ENCODE measurements around the gene SYF2. TPM values are rescaled to one million over a fixed set of nuclear protein-coding genes. Genes with fewer than 3 reads are reported as not detected.

Gene SYF2
- total RNA-seq, 3 donors from 2014 or later (not counting 1 experiment from before 2014, with no cell fraction given), result 67.9 to 92.2 (median 75.3) TPM

DNA sequence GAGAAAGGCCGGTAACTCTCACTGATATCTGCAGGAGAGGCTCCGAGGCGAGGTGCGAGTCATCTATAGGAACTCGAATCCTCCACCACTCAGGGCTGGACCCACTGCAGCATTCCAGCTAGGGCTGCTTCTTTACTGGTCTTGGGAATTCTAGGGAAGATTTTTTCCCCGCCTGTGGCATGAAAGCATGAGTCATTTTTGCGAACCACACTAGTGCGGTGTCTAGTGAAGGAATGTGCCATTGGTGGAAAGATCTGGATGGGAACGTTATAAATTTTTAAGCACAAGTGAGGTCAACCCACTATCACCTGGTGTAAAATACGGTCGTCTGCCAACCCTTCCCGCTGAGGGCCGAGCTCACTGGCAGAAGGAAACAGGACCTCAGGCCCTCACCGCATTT lies 49.7 kb downstream of the SYF2 start:
- WGBS (ENCODE audit: insufficient coverage), result 94% methylated on average over 14 of the region's 14 CpGs
- no peak for ATAC-seq

DNA sequence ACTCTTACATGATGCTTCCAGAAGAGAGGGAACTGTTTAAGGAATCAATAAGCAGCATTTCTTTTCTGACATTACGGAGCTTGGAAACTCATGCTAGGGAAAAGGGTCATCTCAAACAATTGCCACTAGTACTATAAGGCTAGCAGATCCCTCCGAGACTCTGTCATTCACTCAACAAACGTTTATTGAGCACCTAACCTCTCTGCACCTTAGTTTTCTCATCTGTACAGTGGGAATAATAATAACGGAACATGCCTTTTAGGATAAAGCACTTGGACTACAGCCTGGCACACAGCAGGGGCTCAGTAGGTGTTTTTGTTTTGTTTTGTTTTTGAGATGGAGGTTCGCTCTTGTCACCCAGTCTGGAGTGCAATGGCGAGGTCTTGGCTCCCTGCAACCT lies 51.3 kb downstream of the SYF2 start:
- Histone ChIP-seq H3K9me3 (ENCODE audit: control insufficient read depth, insufficient read depth, low read length) (no peaks in the 10 kb centered on the region), H3K4me1 (ENCODE audit: control insufficient read depth, insufficient read depth, low read length) (no peaks in the 10 kb centered on the region), H3K27ac (ENCODE audit: low read length) (no peak overlapping the region), H3K27me3 (ENCODE audit: control insufficient read depth, insufficient read depth, low read length) (no peaks in the 10 kb centered on the region), H3K36me3 (ENCODE audit: control insufficient read depth, insufficient read depth, low read length) (no peaks in the 10 kb centered on the region), H3K4me3 (ENCODE audit: low read length) (no peak overlapping the region)
- Mint-ChIP-seq H3K36me3 (no peaks in the 10 kb centered on the region), H3K4me3 (no peak overlapping the region), H3K27ac (no peak overlapping the region), H3K9me3 (no peaks in the 10 kb centered on the region), H3K27me3 (ENCODE audit: low read depth in 2 of 2) (no peaks in the 10 kb centered on the region), H3K4me1 (no peaks in the 10 kb centered on the region)
- ATAC-seq (no peak), DNase-seq (no peak)
- no peak for TF ChIP-seq CTCF (IDR thresholded peaks at IDR 0.05)
- WGBS (ENCODE audit: insufficient coverage), result 84% methylated on average over 6 of the region's 6 CpGs
- intact Hi-C loops (cut with micrococcal nuclease), result no loop called here

More for the DNA sequence above, 49.7 kb downstream of the SYF2 start:
- DNase-seq, result no peak
- no peaks in the 10 kb centered on the region for H3K27me3 Mint-ChIP-seq (ENCODE audit: low read depth in 2 of 2)
- Histone ChIP-seq H3K27ac (ENCODE audit: low read length) (no peak overlapping the region), H3K4me3 (ENCODE audit: low read length) (no peak overlapping the region), H3K36me3 (ENCODE audit: control insufficient read depth, insufficient read depth, low read length) (no peaks in the 10 kb centered on the region), H3K4me1 (ENCODE audit: control insufficient read depth, insufficient read depth, low read length) (no peaks in the 10 kb centered on the region), H3K9me3 (ENCODE audit: control insufficient read depth, insufficient read depth, low read length) (no peaks in the 10 kb centered on the region), H3K27me3 (ENCODE audit: control insufficient read depth, insufficient read depth, low read length) (no peaks in the 10 kb centered on the region)
- no peak for TF ChIP-seq CTCF (IDR thresholded peaks at IDR 0.05)
- H3K4me1 Mint-ChIP-seq, result no peaks in the 10 kb centered on the region
- H3K9me3 Mint-ChIP-seq, result no peaks in the 10 kb centered on the region
- no peak overlapping the region for H3K4me3 Mint-ChIP-seq
- intact Hi-C loops (cut with micrococcal nuclease), result no loop called here
- no peak overlapping the region for H3K27ac Mint-ChIP-seq
- no peaks in the 10 kb centered on the region for H3K36me3 Mint-ChIP-seq

DNA sequence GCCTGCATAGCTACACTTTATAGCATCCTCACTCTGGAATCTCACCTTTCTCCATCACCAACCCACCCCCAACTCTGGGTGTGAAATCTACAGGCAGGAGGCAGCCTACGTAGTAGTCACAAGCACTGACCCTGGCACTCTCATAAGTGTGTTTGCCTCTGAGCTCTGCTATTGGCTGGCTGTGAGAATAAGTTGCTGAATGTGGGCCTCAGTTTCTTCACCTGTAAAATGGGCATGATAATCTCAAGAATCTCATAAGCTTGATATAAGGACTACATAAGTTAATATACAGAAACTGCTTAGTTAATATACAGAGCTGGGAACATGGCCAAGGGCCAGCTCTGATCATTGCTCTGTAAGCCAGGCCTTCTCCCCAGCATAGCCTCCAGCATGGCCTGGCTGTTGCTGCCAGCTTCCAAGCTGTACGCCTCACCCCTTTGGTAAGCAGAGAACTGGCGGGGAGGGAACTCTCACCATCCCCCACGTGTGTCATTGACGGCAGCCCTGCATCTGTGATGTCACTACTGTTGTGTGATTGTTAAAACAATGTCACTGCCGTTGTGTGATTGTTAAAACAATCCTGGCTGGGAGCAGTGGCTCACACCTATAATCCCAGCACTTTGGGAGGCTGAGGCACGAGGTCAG lies 53.3 kb downstream of the SYF2 start:
- H3K4me1 ChIP-seq (ENCODE audit: control insufficient read depth, insufficient read depth, low read length), result no peaks in the 10 kb centered on the region
- intact Hi-C loops (cut with micrococcal nuclease), result no loop called here
- H3K27me3 Mint-ChIP-seq (ENCODE audit: low read depth in 2 of 2), result no peaks in the 10 kb centered on the region
- DNase-seq, result no peak
- ATAC-seq, result no peak
- H3K27me3 ChIP-seq (ENCODE audit: control insufficient read depth, insufficient read depth, low read length), result no peaks in the 10 kb centered on the region
- H3K36me3 Mint-ChIP-seq, result no peaks in the 10 kb centered on the region
- no peak overlapping the region for H3K4me3 Mint-ChIP-seq
- WGBS (ENCODE audit: insufficient coverage), result 84% methylated on average over 7 of the region's 7 CpGs
- H3K9me3 ChIP-seq (ENCODE audit: control insufficient read depth, insufficient read depth, low read length), result no peaks in the 10 kb centered on the region
- H3K36me3 ChIP-seq (ENCODE audit: control insufficient read depth, insufficient read depth, low read length), result no peaks in the 10 kb centered on the region
- no peaks in the 10 kb centered on the region for H3K4me1 Mint-ChIP-seq
- no peak for TF ChIP-seq CTCF (IDR thresholded peaks at IDR 0.05)
- H3K27ac ChIP-seq (ENCODE audit: low read length), result no peak overlapping the region
- H3K27ac Mint-ChIP-seq, result no peak overlapping the region
- no peak overlapping the region for H3K4me3 ChIP-seq (ENCODE audit: low read length)
- no peaks in the 10 kb centered on the region for H3K9me3 Mint-ChIP-seq
